HepG2 (cell line): ENCODE results near the gene RAB30.

Source experiments
- FOXK2 ChIP-seq: fragments of 450-650 bp; IDR thresholded peaks from 2 replicates; pipeline ENCODE4 v1.6.1; 2016
- FOXM1 ChIP-seq: sonication (generic); formaldehyde crosslinking; IDR thresholded peaks from 2 replicates; pipeline ENCODE4 v1.5.0; 2020; ENCODE audit warnings: missing genetic modification reagents
- MED8 ChIP-seq: sonication (generic); formaldehyde crosslinking; IDR thresholded peaks from 2 replicates; pipeline ENCODE4 v1.8.1; 2023; ENCODE audit warnings: mild to moderate bottlenecking, missing genetic modification reagents; ENCODE audit not compliant: insufficient replicate concordance
- RAD21 ChIP-seq: fragments of 450-650 bp; formaldehyde crosslinking; IDR thresholded peaks from 2 replicates; pipeline ENCODE4 v1.5.0; 2020; ENCODE audit warnings: mild to moderate bottlenecking
- TF ChIP-seq, protein P1 (sequence below): sonication (generic); formaldehyde crosslinking; IDR thresholded peaks from 2 replicates; pipeline ENCODE4 v1.5.0; 2020; ENCODE audit warnings: mild to moderate bottlenecking, missing genetic modification reagents, moderate library complexity

DNA sequence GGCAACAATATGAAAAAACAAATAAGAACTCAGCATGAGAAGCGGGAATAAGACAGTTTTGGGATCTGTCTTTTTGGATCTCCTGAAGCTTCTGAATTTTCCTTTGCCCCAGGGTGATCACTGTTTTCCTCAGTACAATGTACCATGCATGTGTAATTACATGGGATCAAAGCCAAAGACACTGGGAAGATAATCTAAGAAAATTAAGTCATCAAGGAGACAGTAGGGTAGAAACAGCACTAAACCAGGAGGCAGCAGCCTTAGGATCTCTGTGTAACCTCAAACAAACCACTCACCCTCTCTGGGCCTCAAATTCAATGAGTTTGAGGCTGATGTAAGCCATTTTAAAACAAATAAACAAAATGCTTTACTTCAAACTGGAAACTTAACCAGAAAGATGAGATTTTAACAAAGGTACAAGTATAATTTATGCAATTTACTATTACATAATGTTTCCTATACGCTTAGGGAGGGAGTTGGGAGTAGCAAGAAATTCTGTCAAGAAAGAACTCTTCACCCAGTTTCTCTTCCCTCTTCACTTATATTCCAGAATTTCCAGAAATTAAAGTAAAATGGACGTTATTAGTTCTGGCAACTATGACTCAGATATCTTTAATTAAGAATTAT lies 77.0 kb downstream of the RAB30 start:
- no peak for TF ChIP-seq RAD21 (CRISPR knock-in tag)
- no peak for TF ChIP-seq FOXM1 (CRISPR knock-in tag)
- TF ChIP-seq, protein P1, sequence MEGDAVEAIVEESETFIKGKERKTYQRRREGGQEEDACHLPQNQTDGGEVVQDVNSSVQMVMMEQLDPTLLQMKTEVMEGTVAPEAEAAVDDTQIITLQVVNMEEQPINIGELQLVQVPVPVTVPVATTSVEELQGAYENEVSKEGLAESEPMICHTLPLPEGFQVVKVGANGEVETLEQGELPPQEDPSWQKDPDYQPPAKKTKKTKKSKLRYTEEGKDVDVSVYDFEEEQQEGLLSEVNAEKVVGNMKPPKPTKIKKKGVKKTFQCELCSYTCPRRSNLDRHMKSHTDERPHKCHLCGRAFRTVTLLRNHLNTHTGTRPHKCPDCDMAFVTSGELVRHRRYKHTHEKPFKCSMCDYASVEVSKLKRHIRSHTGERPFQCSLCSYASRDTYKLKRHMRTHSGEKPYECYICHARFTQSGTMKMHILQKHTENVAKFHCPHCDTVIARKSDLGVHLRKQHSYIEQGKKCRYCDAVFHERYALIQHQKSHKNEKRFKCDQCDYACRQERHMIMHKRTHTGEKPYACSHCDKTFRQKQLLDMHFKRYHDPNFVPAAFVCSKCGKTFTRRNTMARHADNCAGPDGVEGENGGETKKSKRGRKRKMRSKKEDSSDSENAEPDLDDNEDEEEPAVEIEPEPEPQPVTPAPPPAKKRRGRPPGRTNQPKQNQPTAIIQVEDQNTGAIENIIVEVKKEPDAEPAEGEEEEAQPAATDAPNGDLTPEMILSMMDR: no peak
- no peak for TF ChIP-seq FOXK2
- no peak for TF ChIP-seq MED8 (CRISPR knock-in tag)
